ENCODE data around the gene CLBA1.
"Not testable (repeated sequence)": the region's sequence is repeated elsewhere in the genome, so short reads cannot be mapped to it uniquely, and the experiment has no call there.

GRCh38 chr14:104949406-104949955, 36.1 kb upstream of the CLBA1 start:
- TF ChIP-seq SUZ12 (IDR thresholded peaks at IDR 0.05); BHLHE40 (IDR thresholded peaks at IDR 0.05; ENCODE audit: borderline replicate concordance); TARDBP (IDR thresholded peaks at IDR 0.05); SP1 (IDR thresholded peaks at IDR 0.05); LEF1 (IDR thresholded peaks at IDR 0.05; ENCODE audit: borderline replicate concordance); FOXM1 (IDR thresholded peaks at IDR 0.05; ENCODE audit: borderline replicate concordance): not testable (repeated sequence)
